OCI-LY1 (cell line): ENCODE data around the gene ZDHHC14.

Experiments
- H2AFZ ChIP-seq: fragments of 200-600 bp; sonication (generic), shearing (Covaris generic); 2 replicates; pipeline ENCODE4 v1.6.0; 2014; ENCODE audit warnings: antibody characterized with exemption, mild to moderate bottlenecking, low read length
- H3F3A ChIP-seq: fragments of 200-600 bp; sonication (generic), shearing (Covaris generic); 2 replicates; pipeline ENCODE4 v1.6.0; 2014; ENCODE audit warnings: mild to moderate bottlenecking, antibody characterized with exemption, low read length, moderate library complexity; ENCODE audit not compliant: insufficient read depth
- H3K27ac ChIP-seq: fragments of 200-600 bp; sonication (generic); 2 replicates; pipeline ENCODE4 v1.5.1; 2014; ENCODE audit warnings: low read length, mixed run types, mild to moderate bottlenecking, low read depth; ENCODE audit not compliant: poor library complexity, severe bottlenecking
- H3K27me3 ChIP-seq: fragments of 200-600 bp; sonication (generic); 2 replicates; pipeline ENCODE4 v1.6.0; 2014; ENCODE audit warnings: antibody characterized with exemption, mild to moderate bottlenecking, low read length, moderate library complexity; ENCODE audit not compliant: insufficient read depth
- H3K36me3 ChIP-seq: fragments of 200-600 bp; sonication (generic); 2 replicates; pipeline ENCODE4 v1.6.1; 2014; ENCODE audit warnings: mild to moderate bottlenecking, antibody characterized with exemption, low read length, moderate library complexity, mixed read lengths; ENCODE audit not compliant: insufficient read depth
- H3K4me1 ChIP-seq: fragments of 200-600 bp; sonication (generic); 2 replicates; pipeline ENCODE4 v1.5.1; 2014; ENCODE audit warnings: mild to moderate bottlenecking, low read length, moderate library complexity; ENCODE audit not compliant: insufficient read depth, severe bottlenecking
- H3K4me2 ChIP-seq: fragments of 200-600 bp; sonication (generic), shearing (Covaris generic); 2 replicates; pipeline ENCODE4 v1.6.1; 2014; ENCODE audit warnings: low read length
- H3K4me3 ChIP-seq: fragments of 200-600 bp; sonication (generic); 2 replicates; pipeline ENCODE4 v1.5.1; 2014; ENCODE audit warnings: low read length, low read depth, mild to moderate bottlenecking, mixed read lengths; ENCODE audit not compliant: poor library complexity, severe bottlenecking
- H3K79me2 ChIP-seq: fragments of 200-600 bp; shearing (Covaris generic); 2 replicates; pipeline ENCODE4 v1.6.1; 2016; ENCODE audit warnings: mixed run types, low read length, mixed read lengths; ENCODE audit not compliant: insufficient read depth
- H3K9ac ChIP-seq: fragments of 200-600 bp; sonication (generic), shearing (Covaris generic); 2 replicates; pipeline ENCODE4 v1.6.1; 2014; ENCODE audit warnings: mild to moderate bottlenecking, low read length, mixed read lengths
- H3K9me2 ChIP-seq: fragments of 200-600 bp; sonication (generic), shearing (Covaris generic); 2 replicates; pipeline ENCODE4 v1.6.1; 2014; ENCODE audit warnings: low read depth, mild to moderate bottlenecking, low read length, mixed read lengths
- H3K9me3 ChIP-seq: fragments of 200-600 bp; shearing (Covaris generic); 2 replicates; pipeline ENCODE4 v1.6.1; 2014; ENCODE audit warnings: low read length, mixed read lengths
- H4K20me1 ChIP-seq: fragments of 200-600 bp; sonication (generic), shearing (Covaris generic); 2 replicates; pipeline ENCODE4 v1.6.0; 2016; ENCODE audit warnings: mild to moderate bottlenecking, low read length; ENCODE audit not compliant: insufficient read depth
- CTCF ChIP-seq: fragments of 200-600 bp; sonication (generic), shearing (Covaris generic); IDR thresholded peaks from 2 replicates; pipeline ENCODE4 v1.5.1; 2017; ENCODE audit warnings: mild to moderate bottlenecking, antibody characterized with exemption, low read length, moderate library complexity, mixed read lengths
- EZH2 ChIP-seq: fragments of 200-600 bp; sonication (generic), shearing (Covaris generic); IDR thresholded peaks from 2 replicates; pipeline ENCODE4 v1.8.0; 2017; ENCODE audit warnings: borderline replicate concordance, mixed run types, mild to moderate bottlenecking, antibody characterized with exemption, low read length, moderate library complexity, mixed read lengths

ZDHHC14 gene

GRCh38 chr6:157650261-157650640 lies 269.3 kb downstream of the ZDHHC14 start:
- Histone ChIP-seq H3K9me2 (no peaks in the 10 kb centered on the region), H3K4me1 (no peaks in the 10 kb centered on the region), H3K9me3 (no peaks in the 10 kb centered on the region), H3K36me3 (no peaks in the 10 kb centered on the region), H3F3A (no peaks in the 10 kb centered on the region), H3K9ac (no peak overlapping the region), H3K27ac (no peak overlapping the region), H3K4me2 (no peak overlapping the region), H3K27me3 (no peaks in the 10 kb centered on the region; the same call in 1 of the 2 replicates), H4K20me1 (no peaks in the 10 kb centered on the region), H3K4me3 (no peak overlapping the region), H2AFZ (no peak overlapping the region), H3K79me2 (no peaks in the 10 kb centered on the region)
- TF ChIP-seq EZH2 (no peak), CTCF (no peak)

- Histone ChIP-seq H3K9me3 (no peaks in the 10 kb centered on the region), H3K9me2 (no peaks in the 10 kb centered on the region), H4K20me1 (no peaks in the 10 kb centered on the region), H3K4me3 (no peak overlapping the region), H3K4me2 (no peak overlapping the region), H3K4me1 (no peaks in the 10 kb centered on the region), H2AFZ (no peak overlapping the region), H3K27me3 (no peaks in the 10 kb centered on the region; the same call in 1 of the 2 replicates), H3K27ac (no peak overlapping the region), H3F3A (no peaks in the 10 kb centered on the region), H3K36me3 (no peaks in the 10 kb centered on the region), H3K9ac (no peak overlapping the region), H3K79me2 (no peaks in the 10 kb centered on the region)
- no peak for TF ChIP-seq CTCF
- TF ChIP-seq EZH2, result no peak
Observed at GRCh38 chr6:157650801-157651200, 269.8 kb downstream of the ZDHHC14 start.

GRCh38 chr6:157651731-157652490 lies 270.9 kb downstream of the ZDHHC14 start:
- no peaks in the 10 kb centered on the region for H3F3A ChIP-seq
- H3K4me2 ChIP-seq, result no peak overlapping the region
- H4K20me1 ChIP-seq, result no peaks in the 10 kb centered on the region
- H2AFZ ChIP-seq, result no peak overlapping the region
- no peak overlapping the region for H3K9ac ChIP-seq
- no peaks in the 10 kb centered on the region for H3K36me3 ChIP-seq
- no peaks in the 10 kb centered on the region for H3K9me2 ChIP-seq
- TF ChIP-seq CTCF, result no peak
- TF ChIP-seq EZH2, result no peak
- no peak overlapping the region for H3K27ac ChIP-seq
- no peaks in the 10 kb centered on the region for H3K79me2 ChIP-seq
- no peaks in the 10 kb centered on the region for H3K9me3 ChIP-seq
- no peaks in the 10 kb centered on the region for H3K27me3 ChIP-seq
- H3K4me1 ChIP-seq, result no peaks in the 10 kb centered on the region
- H3K4me3 ChIP-seq, result no peak overlapping the region
